AG09319 (cell line): ENCODE results near the gene ARHGAP15.

Experiments
- DNase-seq: peaks from one replicate; pipeline ENCODE4 v3.0.0-alpha.2; 2010; ENCODE audit warnings: low read depth; ENCODE audit errors: extremely low read depth
- CTCF ChIP-seq: IDR thresholded peaks from 2 replicates; pipeline ENCODE4 v1.5.1; 2011; ENCODE audit warnings: low read depth, mild to moderate bottlenecking, inconsistent platforms, low read length, moderate library complexity

Gene ARHGAP15

GRCh38 chr2:143807192-143807591, 678.0 kb downstream of the ARHGAP15 start:
- no peak for TF ChIP-seq CTCF
- no peak for DNase-seq

DNA sequence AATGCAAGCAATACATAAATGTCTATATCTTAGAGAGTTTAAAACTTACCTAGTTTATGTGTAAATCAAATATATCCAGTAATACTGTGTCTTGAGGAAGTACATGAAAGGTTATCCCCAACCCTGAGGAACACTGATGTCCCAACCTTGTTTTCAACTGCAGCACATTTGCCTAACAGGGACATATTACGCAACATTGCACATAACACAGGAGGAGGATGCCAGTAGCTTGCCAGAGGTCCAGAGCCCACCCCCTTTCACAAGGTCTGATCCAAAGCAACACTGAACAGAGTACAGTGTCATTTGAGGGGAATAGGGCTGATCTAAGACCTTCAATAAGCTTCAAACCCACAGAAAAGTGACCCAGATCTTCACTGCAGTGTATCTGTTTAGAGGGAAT, 678.5 kb downstream of the ARHGAP15 start:
- no peak for TF ChIP-seq CTCF
- no peak for DNase-seq

GRCh38 chr2:143808166-143808565, 678.9 kb downstream of the ARHGAP15 start:
- no peak for DNase-seq
- TF ChIP-seq CTCF: no peak

DNA sequence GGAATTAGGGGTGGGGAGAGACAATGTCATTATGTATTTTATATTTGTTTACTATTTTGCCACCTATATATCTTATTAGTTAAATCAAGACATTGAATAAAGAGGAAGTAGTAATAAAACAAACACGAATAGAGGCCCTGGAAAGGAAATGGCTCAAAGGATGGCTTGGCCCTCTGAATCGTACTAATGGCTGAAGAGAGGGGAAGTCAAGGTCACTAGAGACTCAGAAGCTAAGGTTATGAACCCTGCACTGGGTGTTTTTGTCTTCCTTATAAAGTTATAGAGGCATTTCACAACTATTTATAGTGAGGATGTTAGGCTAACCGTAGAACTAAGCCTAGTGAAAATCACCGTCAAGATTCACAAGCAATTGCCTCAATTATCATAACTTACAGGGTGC, 685.9 kb downstream of the ARHGAP15 start:
- TF ChIP-seq CTCF: no peak

GRCh38 chr2:143816916-143817315, 687.7 kb downstream of the ARHGAP15 start:
- DNase-seq: no peak
- TF ChIP-seq CTCF: no peak

More for the DNA sequence above, 685.9 kb downstream of the ARHGAP15 start:
- DNase-seq: no peak
